Stimulated activated memory B cell treated with anti-CD40 and anti-IgM and Interleukin-4, amounts not matched to agents 10 μg/mL and 1 μg/mL and 100 μg/mL, for 72 hours (primary cell): Measurements from ENCODE around the gene OR10A7.
A peak's percentile ranks its signal among the peaks of the same experiment; 100 is the strongest.
"Not testable (repeated sequence)": the region's sequence is repeated elsewhere in the genome, so short reads cannot be mapped to it uniquely, and the experiment has no call there.

Experiments
- ATAC-seq: fragments of 150-1000 bp; cut with Tn5 transposase; 2 replicates; pipeline ENCODE4 v1.10.0; 2021
- H3K27ac Mint-ChIP-seq: one replicate; pipeline ENCODE4 v1.8.0; 2022; ENCODE audit warnings: mild to moderate bottlenecking, mixed read lengths
- H3K27me3 Mint-ChIP-seq: one replicate; pipeline ENCODE4 v1.8.0; 2022; ENCODE audit warnings: mixed read lengths
- H3K36me3 Mint-ChIP-seq: one replicate; pipeline ENCODE4 v1.8.0; 2022; ENCODE audit warnings: mixed read lengths
- H3K4me1 Mint-ChIP-seq: one replicate; pipeline ENCODE4 v1.8.0; 2022; ENCODE audit warnings: mixed read lengths
- H3K4me3 Mint-ChIP-seq: one replicate; pipeline ENCODE4 v1.8.0; 2022; ENCODE audit warnings: mild to moderate bottlenecking, moderate library complexity, mixed read lengths
- H3K9me3 Mint-ChIP-seq: one replicate; pipeline ENCODE4 v1.8.0; 2022; ENCODE audit warnings: mixed read lengths

OR10A7 gene, protein sequence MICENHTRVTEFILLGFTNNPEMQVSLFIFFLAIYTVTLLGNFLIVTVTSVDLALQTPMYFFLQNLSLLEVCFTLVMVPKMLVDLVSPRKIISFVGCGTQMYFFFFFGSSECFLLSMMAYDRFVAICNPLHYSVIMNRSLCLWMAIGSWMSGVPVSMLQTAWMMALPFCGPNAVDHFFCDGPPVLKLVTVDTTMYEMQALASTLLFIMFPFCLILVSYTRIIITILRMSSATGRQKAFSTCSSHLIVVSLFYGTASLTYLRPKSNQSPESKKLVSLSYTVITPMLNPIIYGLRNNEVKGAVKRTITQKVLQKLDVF

DNA sequence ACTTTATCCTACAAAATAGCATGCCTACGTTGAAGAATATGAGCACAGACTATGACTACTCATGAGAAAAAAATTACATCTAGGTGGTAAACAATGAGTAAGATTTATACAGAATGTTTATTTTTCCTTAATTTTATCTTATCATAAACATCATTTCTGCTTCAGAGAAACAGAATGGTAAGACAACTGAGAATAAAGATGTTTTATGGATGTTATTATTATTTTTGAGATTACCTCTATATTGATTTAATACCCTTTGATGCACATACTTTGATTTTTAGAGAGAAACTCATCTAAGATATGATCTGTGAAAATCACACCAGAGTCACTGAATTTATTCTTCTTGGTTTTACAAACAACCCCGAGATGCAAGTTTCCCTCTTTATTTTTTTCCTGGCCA, at the start of gene OR10A7:
TSS of gene OR10A7 (plus strand) at position 301 of the 400 bp plus-strand sequence. CDS start at position 301, 0 bp downstream.
- ATAC-seq: no peak
- Mint-ChIP-seq H3K36me3 (no peaks in the 10 kb centered on the region), H3K27ac (no peak within 1 kb of the TSS)

DNA sequence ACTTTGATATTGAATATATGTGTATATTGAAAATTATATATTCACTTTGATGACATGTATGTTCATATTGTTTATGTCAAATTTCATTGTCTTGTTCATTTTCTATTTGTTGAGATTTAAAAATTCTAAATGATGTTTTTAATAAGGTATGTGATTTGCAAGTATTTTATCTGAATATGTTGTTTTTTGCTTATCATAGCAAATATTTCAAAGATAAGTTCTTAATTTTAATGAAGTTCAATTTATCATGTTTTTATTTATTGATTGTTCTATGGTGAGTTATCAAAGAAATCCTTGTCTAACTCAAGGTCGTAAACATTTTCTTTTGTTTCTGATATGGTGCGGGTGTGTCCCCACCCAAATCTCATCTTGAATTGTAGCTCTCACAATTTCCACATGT, 49.4 kb upstream of the OR10A7 start:
- H3K4me1 Mint-ChIP-seq: no peaks in the 10 kb centered on the region
- no peak overlapping the region for H3K27ac Mint-ChIP-seq
- no peak for ATAC-seq
- no peak overlapping the region for H3K4me3 Mint-ChIP-seq
- H3K36me3 Mint-ChIP-seq: no peaks in the 10 kb centered on the region
- peaks cover 35% of the 10 kb centered on the region for H3K27me3 Mint-ChIP-seq
- H3K9me3 Mint-ChIP-seq: peaks cover 5% of the 10 kb centered on the region

More for the DNA sequence above, at the start of gene OR10A7:
- Mint-ChIP-seq H3K4me3 (no peak within 1 kb of the TSS), H3K9me3 (peaks cover 3% of the 10 kb centered on the region), H3K4me1 (no peaks in the 10 kb centered on the region), H3K27me3 (peaks cover 21% of the 10 kb centered on the region)

- H3K9me3 Mint-ChIP-seq, H3K27ac Mint-ChIP-seq, H3K4me3 Mint-ChIP-seq: not testable (repeated sequence)
Measured at GRCh38 chr12:55171846-55172245, 49.0 kb upstream of the OR10A7 start.

GRCh38 chr12:55172686-55173085, 48.1 kb upstream of the OR10A7 start:
- H3K9me3 Mint-ChIP-seq: peaks cover 6% of the 10 kb centered on the region
- ATAC-seq: no peak
- peaks cover 29% of the 10 kb centered on the region for H3K27me3 Mint-ChIP-seq
- no peak overlapping the region for H3K27ac Mint-ChIP-seq
- H3K4me1 Mint-ChIP-seq: no peaks in the 10 kb centered on the region
- no peak overlapping the region for H3K4me3 Mint-ChIP-seq
- H3K36me3 Mint-ChIP-seq: no peaks in the 10 kb centered on the region

More at GRCh38 chr12:55171846-55172245, 49.0 kb upstream of the OR10A7 start:
- H3K4me1 Mint-ChIP-seq, H3K36me3 Mint-ChIP-seq, ATAC-seq: not testable (repeated sequence)
- peaks cover 34% of the 10 kb centered on the region for H3K27me3 Mint-ChIP-seq

DNA sequence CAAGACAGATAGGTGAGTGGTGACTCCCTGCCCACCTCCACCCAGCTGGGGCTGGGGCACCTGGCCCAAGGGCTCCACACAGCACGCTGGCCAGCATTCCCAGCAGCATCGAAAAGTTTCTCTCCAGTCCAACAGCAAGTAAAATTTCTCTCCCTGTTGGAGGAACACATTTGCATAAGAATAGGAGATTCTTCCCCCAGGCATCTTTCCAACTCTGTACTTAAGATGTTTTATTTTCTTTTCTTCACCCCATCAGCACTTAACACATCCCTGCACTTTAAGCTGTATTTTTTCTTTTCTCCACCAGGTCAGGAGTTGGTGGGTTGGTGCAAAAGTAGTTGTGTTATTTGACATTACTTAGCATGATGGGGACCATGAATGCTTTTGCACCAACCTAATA, 47.4 kb upstream of the OR10A7 start:
- ATAC-seq: no peak
- peaks cover 13% of the 10 kb centered on the region for H3K9me3 Mint-ChIP-seq

DNA sequence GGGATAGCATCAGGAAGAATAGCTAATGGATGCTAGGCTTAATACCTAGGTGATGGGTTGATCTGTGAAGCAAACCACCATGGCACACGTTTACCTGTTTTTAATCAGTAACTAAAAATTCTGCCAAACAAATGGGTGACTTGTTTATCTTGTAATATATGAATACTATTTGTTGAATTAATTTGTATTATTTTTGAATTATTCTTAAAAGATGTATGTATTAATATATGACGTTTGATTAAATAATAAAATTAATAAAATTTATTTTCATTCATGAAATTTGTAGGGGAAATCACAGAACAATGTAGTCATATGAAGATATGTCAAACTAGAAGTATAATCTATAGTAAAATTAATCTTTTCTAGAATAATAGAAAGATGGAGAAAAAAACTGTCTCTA, 32.3 kb upstream of the OR10A7 start:
- H3K27ac Mint-ChIP-seq: no peak overlapping the region
- H3K4me1 Mint-ChIP-seq: no peaks in the 10 kb centered on the region
- no peaks in the 10 kb centered on the region for H3K36me3 Mint-ChIP-seq
- ATAC-seq: no peak
- peaks cover 11% of the 10 kb centered on the region for H3K27me3 Mint-ChIP-seq
- no peaks in the 10 kb centered on the region for H3K9me3 Mint-ChIP-seq
- H3K4me3 Mint-ChIP-seq: no peak overlapping the region

More for the DNA sequence above, 47.4 kb upstream of the OR10A7 start:
- Mint-ChIP-seq H3K27me3 (peaks cover 33% of the 10 kb centered on the region), H3K36me3 (no peaks in the 10 kb centered on the region), H3K4me3 (no peak overlapping the region), H3K4me1 (no peaks in the 10 kb centered on the region), H3K27ac (no peak overlapping the region)

DNA sequence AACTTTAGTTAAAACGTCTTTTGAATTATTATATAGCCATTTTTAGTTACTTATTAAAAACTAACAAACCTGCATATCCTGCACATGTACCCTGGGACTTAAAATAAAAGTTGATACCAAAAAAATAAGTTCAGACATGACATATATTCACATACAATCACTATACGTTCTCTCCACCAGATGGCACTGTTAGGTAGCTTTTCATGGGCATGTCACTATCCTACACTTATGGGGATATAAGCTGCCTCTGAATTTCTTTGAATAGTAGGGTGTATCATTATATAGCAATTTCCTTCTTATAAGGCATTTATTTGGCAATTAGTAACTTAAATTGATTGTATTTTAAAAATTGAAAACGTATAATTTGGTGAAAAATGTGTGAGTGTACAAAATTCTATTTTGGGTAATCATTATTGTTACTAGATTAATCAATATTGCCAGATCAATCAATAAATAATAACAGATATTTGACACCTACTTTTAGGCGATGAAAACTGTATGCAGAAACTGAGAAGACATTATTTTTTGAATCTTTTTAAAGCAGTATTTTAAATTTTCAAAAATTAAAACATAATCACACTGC, 31.8 kb upstream of the OR10A7 start:
- Mint-ChIP-seq H3K36me3 (no peaks in the 10 kb centered on the region), H3K9me3 (no peaks in the 10 kb centered on the region), H3K27ac (no peak overlapping the region), H3K27me3 (peaks cover 13% of the 10 kb centered on the region), H3K4me3 (no peak overlapping the region), H3K4me1 (no peaks in the 10 kb centered on the region)
- peak; percentile 69 for ATAC-seq

- H3K27me3 Mint-ChIP-seq: peaks cover 41% of the 10 kb centered on the region
- no peaks in the 10 kb centered on the region for H3K4me1 Mint-ChIP-seq
- no peaks in the 10 kb centered on the region for H3K36me3 Mint-ChIP-seq
- ATAC-seq: no peak
- H3K27ac Mint-ChIP-seq: no peak overlapping the region
- H3K4me3 Mint-ChIP-seq: no peak overlapping the region
- H3K9me3 Mint-ChIP-seq: peaks cover under 1% of the 10 kb centered on the region
Measured at GRCh38 chr12:55194382-55194781, 26.4 kb upstream of the OR10A7 start.

GRCh38 chr12:55226523-55226922, 5.7 kb downstream of the OR10A7 start:
- no peak overlapping the region for H3K27ac Mint-ChIP-seq
- no peaks in the 10 kb centered on the region for H3K36me3 Mint-ChIP-seq
- H3K4me1 Mint-ChIP-seq: no peaks in the 10 kb centered on the region
- no peak overlapping the region for H3K4me3 Mint-ChIP-seq
- no peak for ATAC-seq
- peaks cover 34% of the 10 kb centered on the region for H3K27me3 Mint-ChIP-seq
- H3K9me3 Mint-ChIP-seq: peaks cover 3% of the 10 kb centered on the region

- Mint-ChIP-seq H3K27me3 (peaks cover 34% of the 10 kb centered on the region), H3K27ac (no peak overlapping the region)
Measured at GRCh38 chr12:55227643-55228042, 6.8 kb downstream of the OR10A7 start.

DNA sequence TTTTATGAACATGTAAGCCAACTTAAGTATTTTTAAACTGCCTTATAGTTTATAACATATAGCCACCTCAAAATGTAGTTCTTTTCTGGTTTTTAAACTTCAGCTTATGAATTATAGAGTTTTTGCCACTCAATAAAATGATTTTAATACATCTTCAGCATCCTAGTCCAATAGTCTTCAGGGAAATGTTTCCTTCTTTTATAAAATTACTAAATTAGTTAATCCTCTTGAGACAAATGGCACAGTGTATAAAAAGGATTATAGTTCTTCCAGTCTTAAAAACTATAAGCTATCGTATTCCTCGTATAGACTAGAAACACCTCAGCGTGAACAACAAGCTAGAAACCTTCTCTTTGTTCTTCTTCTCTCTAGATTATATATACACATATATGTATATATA, 23.5 kb downstream of the OR10A7 start, which contains the start of gene OR6C74:
TSS of gene OR6C74 (plus strand) at position 301 of the 400 bp plus-strand sequence. CDS start 2,679 bp downstream, outside the sequence.
- Mint-ChIP-seq H3K9me3 (no peaks in the 10 kb centered on the region), H3K27me3 (peaks cover 26% of the 10 kb centered on the region), H3K27ac (no peak within 1 kb of the TSS), H3K36me3 (no peaks in the 10 kb centered on the region), H3K4me1 (no peaks in the 10 kb centered on the region), H3K4me3 (no peak within 1 kb of the TSS)
- no peak for ATAC-seq

More at GRCh38 chr12:55227643-55228042, 6.8 kb downstream of the OR10A7 start:
- no peaks in the 10 kb centered on the region for H3K36me3 Mint-ChIP-seq
- H3K4me3 Mint-ChIP-seq: no peak overlapping the region
- no peaks in the 10 kb centered on the region for H3K4me1 Mint-ChIP-seq
- ATAC-seq: no peak
- peaks cover 3% of the 10 kb centered on the region for H3K9me3 Mint-ChIP-seq

GRCh38 chr12:55246159-55246558, 25.3 kb downstream of the OR10A7 start:
- Mint-ChIP-seq H3K9me3 (no peaks in the 10 kb centered on the region), H3K4me1 (no peaks in the 10 kb centered on the region), H3K27ac (no peak overlapping the region), H3K27me3 (peaks cover 26% of the 10 kb centered on the region), H3K4me3 (no peak overlapping the region), H3K36me3 (no peaks in the 10 kb centered on the region)
- ATAC-seq: no peak

GRCh38 chr12:55250944-55251343, 30.1 kb downstream of the OR10A7 start:
- H3K4me1 Mint-ChIP-seq: no peaks in the 10 kb centered on the region
- no peaks in the 10 kb centered on the region for H3K9me3 Mint-ChIP-seq
- no peaks in the 10 kb centered on the region for H3K36me3 Mint-ChIP-seq
- no peak for ATAC-seq
- no peak overlapping the region for H3K4me3 Mint-ChIP-seq
- H3K27me3 Mint-ChIP-seq: peaks cover 15% of the 10 kb centered on the region
- no peak overlapping the region for H3K27ac Mint-ChIP-seq

DNA sequence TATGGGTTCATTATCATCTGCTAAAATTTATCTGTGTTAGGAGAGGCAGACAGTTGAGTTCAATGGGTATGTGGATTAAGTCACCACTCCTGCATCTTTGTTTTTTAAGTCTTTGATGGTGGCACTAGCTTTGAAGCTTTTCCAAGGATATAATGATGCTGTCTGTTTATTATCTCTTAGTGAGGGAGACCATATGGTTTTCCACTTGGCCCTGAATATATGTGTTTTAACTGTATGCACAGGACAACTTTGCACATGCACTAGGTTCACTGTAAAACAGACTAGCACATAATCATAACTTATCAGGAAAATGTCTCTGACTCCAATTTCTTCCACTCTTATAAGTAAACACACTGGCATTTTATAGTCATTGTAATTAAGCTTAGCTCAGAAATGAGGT, 32.5 kb downstream of the OR10A7 start:
- no peaks in the 10 kb centered on the region for H3K9me3 Mint-ChIP-seq
- no peak for ATAC-seq
- H3K27me3 Mint-ChIP-seq: peaks cover 4% of the 10 kb centered on the region
- no peak overlapping the region for H3K4me3 Mint-ChIP-seq
- H3K4me1 Mint-ChIP-seq: no peaks in the 10 kb centered on the region
- H3K36me3 Mint-ChIP-seq: no peaks in the 10 kb centered on the region
- no peak overlapping the region for H3K27ac Mint-ChIP-seq

DNA sequence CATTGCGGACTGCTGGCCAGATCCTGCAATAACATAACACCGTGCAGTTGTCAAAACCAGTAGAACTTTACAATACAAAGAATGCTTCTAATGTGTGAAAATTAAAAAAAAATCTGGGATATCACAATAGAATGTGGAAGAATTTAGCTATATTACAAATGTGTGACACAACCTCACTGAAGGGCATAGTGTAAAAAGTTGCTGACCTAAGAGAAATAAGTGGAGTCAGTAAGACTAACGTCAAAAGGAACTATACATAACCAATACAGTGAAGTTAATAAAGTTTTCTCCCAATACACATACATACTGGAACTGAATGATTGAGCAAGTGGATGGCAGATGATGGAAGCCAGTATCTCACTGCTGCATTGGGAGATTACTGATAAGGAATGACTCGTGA, 36.0 kb downstream of the OR10A7 start:
- ATAC-seq: no peak
- H3K4me3 Mint-ChIP-seq: no peak overlapping the region
- H3K36me3 Mint-ChIP-seq: no peaks in the 10 kb centered on the region
- no peaks in the 10 kb centered on the region for H3K4me1 Mint-ChIP-seq
- H3K9me3 Mint-ChIP-seq: no peaks in the 10 kb centered on the region
- H3K27me3 Mint-ChIP-seq: no peaks in the 10 kb centered on the region
- H3K27ac Mint-ChIP-seq: no peak overlapping the region

- no peak overlapping the region for H3K27ac Mint-ChIP-seq
- no peak overlapping the region for H3K4me3 Mint-ChIP-seq
- ATAC-seq: no peak
- H3K27me3 Mint-ChIP-seq: no peaks in the 10 kb centered on the region
- H3K36me3 Mint-ChIP-seq: no peaks in the 10 kb centered on the region
- H3K4me1 Mint-ChIP-seq: no peaks in the 10 kb centered on the region
- no peaks in the 10 kb centered on the region for H3K9me3 Mint-ChIP-seq
Measured at GRCh38 chr12:55258303-55258702, 37.5 kb downstream of the OR10A7 start.
